Peyer's patch (tissue), 4 donors: ENCODE results near the gene PHGDH. TPM values are rescaled to one million over a fixed set of nuclear protein-coding genes. Genes with fewer than 3 reads are reported as not detected.

ENCODE experiments used
- DNase-seq, 3 donors: peaks; one replicate each; pipeline ENCODE4 v3.0.0-alpha.2; 2017 to 2019
- H3K27ac ChIP-seq, 4 donors: fragments of 200-600 bp; sonication (generic); one replicate each; pipeline ENCODE4 v1.5.1; 2016 to 2019
- H3K27me3 ChIP-seq, 2 donors: fragments of 200-600 bp; sonication (generic); one replicate each; pipeline ENCODE4 v1.5.1; 2019
- H3K36me3 ChIP-seq, 3 donors: fragments of 200-600 bp; sonication (generic); one replicate each; pipeline ENCODE4 v1.5.1; 2016 to 2019
- H3K4me1 ChIP-seq, 4 donors: fragments of 200-600 bp; sonication (generic); one replicate each; pipeline ENCODE4 v1.5.1; 2016 to 2019
- H3K4me3 ChIP-seq, 4 donors: fragments of 200-600 bp; sonication (generic); 1 replicate in 3 of 4; 2 replicates in 1 of 4; pipeline ENCODE4 v1.5.1; 2016 to 2019; ENCODE audit warnings: mild to moderate bottlenecking in 1 of 4
- H3K9me3 ChIP-seq, 4 donors: fragments of 200-600 bp; sonication (generic); one replicate each; pipeline ENCODE4 v1.5.1; 2016 to 2019; ENCODE audit warnings: mild to moderate bottlenecking in 1 of 4
- POLR2A ChIP-seq, 2 donors: fragments of 450-650 bp; IDR thresholded peaks; one replicate each; pipeline ENCODE4 v1.5.1; 2017; ENCODE audit warnings: antibody characterized with exemption in 2 of 2, mild to moderate bottlenecking in 2 of 2, moderate library complexity in 2 of 2
- total RNA-seq, 4 donors: library from RNA; depleted of rRNA; stranded (reverse); fragments of >200 nt; gene quantifications; one replicate each; pipeline ENCODE4 v1.1.0, GENCODE V29; 2016
- TF ChIP-seq, protein P1 (sequence below), 6 experiments: fragments of 450-650 bp in 4 of 6; fragments of 200-600 bp in 2 of 6; sonication (generic) in 1 of 6; IDR thresholded peaks; one replicate each; pipeline ENCODE4 v1.5.1; 2017 to 2019; ENCODE audit warnings: antibody characterized with exemption in 6 of 6, mild to moderate bottlenecking in 3 of 6, moderate library complexity in 1 of 6

PHGDH gene
- total RNA-seq, 4 donors from 2014 or later = 2.8 to 19.0 (median 4.3) TPM

DNA sequence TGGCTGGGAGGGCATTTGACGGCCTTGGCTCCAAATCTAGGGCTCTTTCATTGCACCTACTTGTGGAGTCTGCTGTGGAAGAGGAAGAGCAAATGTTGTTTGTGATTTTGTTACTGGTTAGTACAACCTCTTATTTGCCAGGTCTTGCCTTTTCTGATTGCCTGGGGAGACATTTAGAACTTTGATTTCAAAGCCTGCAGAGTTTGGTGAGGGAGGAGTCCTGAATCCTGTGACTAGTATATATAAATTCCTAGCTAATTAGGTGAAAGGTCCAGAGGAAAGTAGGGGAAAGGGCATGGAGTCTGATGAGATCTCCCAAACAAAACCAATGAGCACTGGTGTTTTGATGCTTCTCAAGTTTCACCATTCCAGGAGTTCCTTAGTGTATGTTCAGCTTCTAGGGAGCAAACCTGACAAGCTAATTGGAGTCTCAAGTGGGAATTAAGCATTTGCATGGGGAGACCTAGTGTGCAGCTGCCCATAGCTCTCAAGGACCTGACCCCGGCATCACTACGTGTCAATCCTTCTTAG, 62.0 kb downstream of the PHGDH start:
- DNase-seq = no peak

GRCh38 chr1:119774746-119775490, 63.2 kb downstream of the PHGDH start:
- H3K27ac ChIP-seq = peak overlapping the region in 1 of 4 donors; percentile 88
- H3K36me3 ChIP-seq = no peaks in the 10 kb centered on the region
- peak in 1 of 3 donors; percentile 66 for DNase-seq
- TF ChIP-seq POLR2A (IDR thresholded peaks at IDR 0.05) = no peak
- TF ChIP-seq, protein P1, sequence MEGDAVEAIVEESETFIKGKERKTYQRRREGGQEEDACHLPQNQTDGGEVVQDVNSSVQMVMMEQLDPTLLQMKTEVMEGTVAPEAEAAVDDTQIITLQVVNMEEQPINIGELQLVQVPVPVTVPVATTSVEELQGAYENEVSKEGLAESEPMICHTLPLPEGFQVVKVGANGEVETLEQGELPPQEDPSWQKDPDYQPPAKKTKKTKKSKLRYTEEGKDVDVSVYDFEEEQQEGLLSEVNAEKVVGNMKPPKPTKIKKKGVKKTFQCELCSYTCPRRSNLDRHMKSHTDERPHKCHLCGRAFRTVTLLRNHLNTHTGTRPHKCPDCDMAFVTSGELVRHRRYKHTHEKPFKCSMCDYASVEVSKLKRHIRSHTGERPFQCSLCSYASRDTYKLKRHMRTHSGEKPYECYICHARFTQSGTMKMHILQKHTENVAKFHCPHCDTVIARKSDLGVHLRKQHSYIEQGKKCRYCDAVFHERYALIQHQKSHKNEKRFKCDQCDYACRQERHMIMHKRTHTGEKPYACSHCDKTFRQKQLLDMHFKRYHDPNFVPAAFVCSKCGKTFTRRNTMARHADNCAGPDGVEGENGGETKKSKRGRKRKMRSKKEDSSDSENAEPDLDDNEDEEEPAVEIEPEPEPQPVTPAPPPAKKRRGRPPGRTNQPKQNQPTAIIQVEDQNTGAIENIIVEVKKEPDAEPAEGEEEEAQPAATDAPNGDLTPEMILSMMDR (IDR thresholded peaks at IDR 0.05) = no peak
- H3K4me1 ChIP-seq = peaks cover 0 to 13% (median 6%) of the 10 kb centered on the region in 4 donors
- no peak overlapping the region for H3K4me3 ChIP-seq
- H3K27me3 ChIP-seq = no peaks in the 10 kb centered on the region
- H3K9me3 ChIP-seq = no peaks in the 10 kb centered on the region

More for the DNA sequence above, 62.0 kb downstream of the PHGDH start:
- Histone ChIP-seq H3K4me1 (peaks cover 0 to 16% (median 6%) of the 10 kb centered on the region in 4 donors), H3K27me3 (no peaks in the 10 kb centered on the region), H3K27ac (peak overlapping the region in 1 of 4 donors; percentile 88), H3K4me3 (no peak overlapping the region), H3K9me3 (no peaks in the 10 kb centered on the region), H3K36me3 (no peaks in the 10 kb centered on the region)
- TF ChIP-seq POLR2A (IDR thresholded peaks at IDR 0.05) = peak in 1 of 2 donors; percentile 40
- TF ChIP-seq, protein P1 (IDR thresholded peaks at IDR 0.05) = no peak

DNA sequence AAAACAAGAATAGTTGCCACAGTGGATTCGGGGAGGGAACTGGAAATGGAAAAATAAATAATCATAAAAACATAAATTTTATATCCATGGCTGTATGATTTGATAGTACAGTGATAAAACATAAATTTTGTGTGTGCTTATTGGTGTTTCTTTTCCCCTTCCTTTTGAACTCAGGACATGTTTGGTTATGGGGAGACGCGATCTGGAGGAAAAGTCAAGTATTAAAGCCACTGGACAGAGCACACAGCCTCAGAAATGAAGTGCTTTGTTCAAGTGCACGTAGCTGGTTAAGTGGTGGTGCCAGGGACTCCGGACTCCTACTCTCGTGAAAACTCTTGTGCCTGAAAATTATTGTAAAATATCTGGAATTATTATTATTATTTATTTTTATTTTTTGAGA, 66.6 kb downstream of the PHGDH start:
- Histone ChIP-seq H3K4me1 (peaks cover 0 to 14% (median 3%) of the 10 kb centered on the region in 4 donors), H3K27me3 (no peaks in the 10 kb centered on the region), H3K4me3 (no peak overlapping the region), H3K27ac (no peak overlapping the region), H3K9me3 (no peaks in the 10 kb centered on the region), H3K36me3 (no peaks in the 10 kb centered on the region)
- no peak for DNase-seq
- no peak for TF ChIP-seq POLR2A (IDR thresholded peaks at IDR 0.05)
- TF ChIP-seq, protein P1 (IDR thresholded peaks at IDR 0.05) = no peak

GRCh38 chr1:119778886-119779560, 67.3 kb downstream of the PHGDH start:
- no peak for DNase-seq
- peaks cover 0 to 7% (median 3%) of the 10 kb centered on the region in 4 donors for H3K4me1 ChIP-seq
- H3K9me3 ChIP-seq = no peaks in the 10 kb centered on the region
- no peak for TF ChIP-seq POLR2A (IDR thresholded peaks at IDR 0.05)
- TF ChIP-seq, protein P1 (IDR thresholded peaks at IDR 0.05) = no peak
- H3K4me3 ChIP-seq = no peak overlapping the region
- H3K27me3 ChIP-seq = no peaks in the 10 kb centered on the region
- H3K36me3 ChIP-seq = no peaks in the 10 kb centered on the region
- peak overlapping the region in 1 of 4 donors; percentile 33 for H3K27ac ChIP-seq

GRCh38 chr1:119779869-119780356, 68.2 kb downstream of the PHGDH start:
- no peaks in the 10 kb centered on the region for H3K9me3 ChIP-seq
- peak overlapping the region in 1 of 4 donors; percentile 11 for H3K4me3 ChIP-seq
- no peaks in the 10 kb centered on the region for H3K27me3 ChIP-seq
- H3K36me3 ChIP-seq = no peaks in the 10 kb centered on the region
- DNase-seq = peak in 1 of 3 donors; percentile 66
- peak overlapping the region in 2 of 4 donors; percentile 33 to 83 for H3K27ac ChIP-seq
- H3K4me1 ChIP-seq = peaks cover 0 to 5% (median 2%) of the 10 kb centered on the region in 4 donors
- TF ChIP-seq, protein P1 (IDR thresholded peaks at IDR 0.05) = no peak
- no peak for TF ChIP-seq POLR2A (IDR thresholded peaks at IDR 0.05)
